ENCODE results near the gene TPP2.

DNA sequence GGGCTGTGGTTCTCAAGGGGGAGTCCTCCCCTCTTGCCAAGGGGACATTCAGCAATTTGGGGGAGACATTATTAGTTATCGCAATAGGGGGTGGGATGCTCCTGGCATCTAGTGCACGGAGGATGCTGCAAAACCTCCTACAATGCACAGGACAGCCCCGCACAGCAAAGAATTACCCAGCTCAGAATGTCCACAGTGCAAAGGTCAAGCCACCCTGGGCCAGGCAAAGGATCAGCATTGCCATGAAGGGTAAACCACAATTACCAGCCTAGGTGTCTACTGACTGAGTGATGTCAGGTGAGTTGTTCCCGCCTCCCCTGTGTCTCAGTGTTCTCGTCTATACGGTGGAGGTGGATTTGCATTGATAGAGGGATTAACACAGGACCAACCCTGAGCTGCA is 100.5 kb downstream of the TPP2 start:
- TF ChIP-seq, protein P1, sequence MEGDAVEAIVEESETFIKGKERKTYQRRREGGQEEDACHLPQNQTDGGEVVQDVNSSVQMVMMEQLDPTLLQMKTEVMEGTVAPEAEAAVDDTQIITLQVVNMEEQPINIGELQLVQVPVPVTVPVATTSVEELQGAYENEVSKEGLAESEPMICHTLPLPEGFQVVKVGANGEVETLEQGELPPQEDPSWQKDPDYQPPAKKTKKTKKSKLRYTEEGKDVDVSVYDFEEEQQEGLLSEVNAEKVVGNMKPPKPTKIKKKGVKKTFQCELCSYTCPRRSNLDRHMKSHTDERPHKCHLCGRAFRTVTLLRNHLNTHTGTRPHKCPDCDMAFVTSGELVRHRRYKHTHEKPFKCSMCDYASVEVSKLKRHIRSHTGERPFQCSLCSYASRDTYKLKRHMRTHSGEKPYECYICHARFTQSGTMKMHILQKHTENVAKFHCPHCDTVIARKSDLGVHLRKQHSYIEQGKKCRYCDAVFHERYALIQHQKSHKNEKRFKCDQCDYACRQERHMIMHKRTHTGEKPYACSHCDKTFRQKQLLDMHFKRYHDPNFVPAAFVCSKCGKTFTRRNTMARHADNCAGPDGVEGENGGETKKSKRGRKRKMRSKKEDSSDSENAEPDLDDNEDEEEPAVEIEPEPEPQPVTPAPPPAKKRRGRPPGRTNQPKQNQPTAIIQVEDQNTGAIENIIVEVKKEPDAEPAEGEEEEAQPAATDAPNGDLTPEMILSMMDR (IDR thresholded peaks at IDR 0.05) = no peak
- TF ChIP-seq POLR2AphosphoS5 (IDR thresholded peaks at IDR 0.05) = no peak
- TF ChIP-seq POLR2A (IDR thresholded peaks at IDR 0.05) = no peak

Measured in breast epithelium (tissue), 3 donors.